Measurements from ENCODE around the gene BACH1.

Gene BACH1

GRCh38 chr21:29340228-29340627 is 41.5 kb downstream of the BACH1 start:
- H3K4me3 ChIP-seq (replicated peaks in 1 of 2; ENCODE audit: low read depth in 2 of 2, low read length in 2 of 2): no peak overlapping the region
- DNase-seq (ENCODE audit: low read depth in 2 of 2): no peak
- TF ChIP-seq CTCF (IDR thresholded peaks at IDR 0.05; ENCODE audit: low read depth, low read length): no peak

- DNase-seq (ENCODE audit: low read depth in 2 of 2): peak; percentile 93 to 98
- peak overlapping the region in 1 of 2 donors; percentile 29 for H3K4me3 ChIP-seq (replicated peaks in 1 of 2; ENCODE audit: low read depth in 2 of 2, low read length in 2 of 2)
Observed at GRCh38 chr21:29342363-29342957, 43.7 kb downstream of the BACH1 start.

GRCh38 chr21:29343519-29343918 is 44.8 kb downstream of the BACH1 start:
- peak; percentile 47 to 90 for DNase-seq (ENCODE audit: low read depth in 2 of 2)
- H3K4me3 ChIP-seq (replicated peaks in 1 of 2; ENCODE audit: low read depth in 2 of 2, low read length in 2 of 2): no peak overlapping the region

More at GRCh38 chr21:29342363-29342957, 43.7 kb downstream of the BACH1 start:
- no peak for TF ChIP-seq CTCF (IDR thresholded peaks at IDR 0.05; ENCODE audit: low read depth, low read length)

DNA sequence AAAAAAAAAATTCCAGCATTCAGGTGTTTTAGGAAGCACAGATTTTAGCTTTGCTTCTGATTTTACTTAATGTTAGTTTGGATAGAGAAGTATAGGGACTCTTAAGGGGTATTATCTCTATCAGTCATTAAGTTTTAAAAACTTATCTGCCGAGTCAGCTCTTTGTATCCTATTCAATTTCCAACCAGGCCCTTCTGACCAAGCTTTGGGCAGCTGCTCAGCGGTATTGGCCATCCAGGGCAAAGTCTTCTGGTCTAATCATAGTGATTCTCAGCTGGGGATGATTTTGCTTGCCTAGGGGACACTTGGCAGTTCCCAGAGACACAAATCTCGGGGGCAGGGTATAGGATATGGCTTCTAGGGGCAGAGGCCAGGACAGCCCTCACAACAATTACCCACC is 47.6 kb downstream of the BACH1 start:
- no peak for TF ChIP-seq CTCF (IDR thresholded peaks at IDR 0.05; ENCODE audit: low read depth, low read length)
- no peak for DNase-seq (ENCODE audit: low read depth in 2 of 2)
- H3K4me3 ChIP-seq (replicated peaks in 1 of 2; ENCODE audit: low read depth in 2 of 2, low read length in 2 of 2): no peak overlapping the region

More at GRCh38 chr21:29343519-29343918, 44.8 kb downstream of the BACH1 start:
- no peak for TF ChIP-seq CTCF (IDR thresholded peaks at IDR 0.05; ENCODE audit: low read depth, low read length)

DNA sequence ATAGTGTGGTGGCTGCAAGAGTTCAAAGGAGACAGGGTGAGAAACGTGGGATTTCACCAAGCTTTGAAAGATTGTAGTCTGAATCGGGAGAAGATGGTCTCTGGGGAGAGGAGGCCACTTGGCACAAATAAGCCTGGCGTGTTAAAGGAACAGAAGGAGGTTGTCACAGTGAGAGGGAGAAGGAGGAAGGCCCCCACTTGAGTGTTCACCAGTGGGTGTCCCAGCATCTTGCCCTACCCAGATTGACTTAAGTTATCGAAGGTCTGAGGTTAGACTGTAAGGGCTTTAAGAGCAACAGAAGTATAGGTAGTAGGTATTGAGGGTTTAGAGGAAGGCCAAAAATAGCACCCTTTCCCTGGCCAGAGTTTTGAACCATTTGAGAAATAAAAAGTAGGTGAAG is 48.0 kb downstream of the BACH1 start:
- no peak overlapping the region for H3K4me3 ChIP-seq (replicated peaks in 1 of 2; ENCODE audit: low read depth in 2 of 2, low read length in 2 of 2)
- no peak for TF ChIP-seq CTCF (IDR thresholded peaks at IDR 0.05; ENCODE audit: low read depth, low read length)
- no peak for DNase-seq (ENCODE audit: low read depth in 2 of 2)

- no peak overlapping the region for H3K4me3 ChIP-seq (replicated peaks in 1 of 2; ENCODE audit: low read depth in 2 of 2, low read length in 2 of 2)
- peak in 1 of 2 donors; percentile 12 for DNase-seq (ENCODE audit: low read depth in 2 of 2)
- TF ChIP-seq CTCF (IDR thresholded peaks at IDR 0.05; ENCODE audit: low read depth, low read length): no peak
Observed at GRCh38 chr21:29347274-29347681, 48.6 kb downstream of the BACH1 start.

GRCh38 chr21:29349702-29350101 is 51.0 kb downstream of the BACH1 start:
- no peak for TF ChIP-seq CTCF (IDR thresholded peaks at IDR 0.05; ENCODE audit: low read depth, low read length)

More at GRCh38 chr21:29349702-29350101, 51.0 kb downstream of the BACH1 start:
- H3K4me3 ChIP-seq (replicated peaks in 1 of 2; ENCODE audit: low read depth in 2 of 2, low read length in 2 of 2): no peak overlapping the region
- DNase-seq (ENCODE audit: low read depth in 2 of 2): peak in 1 of 2 donors; percentile 21

All from cardiac fibroblast (primary cell).